SIG-M5 treated with dmso at 0.1 percent for 504 hours (cell line): ENCODE data around the gene GOLIM4.
A peak's percentile ranks its signal among the peaks of the same experiment; 100 is the strongest.
"Not testable (repeated sequence)": the region's sequence is repeated elsewhere in the genome, so short reads cannot be mapped to it uniquely, and the experiment has no call there.

Source experiments
- DNase-seq: peaks from one replicate; lab custom pipeline; 2025; ENCODE audit not compliant: unreplicated experiment; lab: John Stamatoyannopoulos, UW

GOLIM4 gene

DNA sequence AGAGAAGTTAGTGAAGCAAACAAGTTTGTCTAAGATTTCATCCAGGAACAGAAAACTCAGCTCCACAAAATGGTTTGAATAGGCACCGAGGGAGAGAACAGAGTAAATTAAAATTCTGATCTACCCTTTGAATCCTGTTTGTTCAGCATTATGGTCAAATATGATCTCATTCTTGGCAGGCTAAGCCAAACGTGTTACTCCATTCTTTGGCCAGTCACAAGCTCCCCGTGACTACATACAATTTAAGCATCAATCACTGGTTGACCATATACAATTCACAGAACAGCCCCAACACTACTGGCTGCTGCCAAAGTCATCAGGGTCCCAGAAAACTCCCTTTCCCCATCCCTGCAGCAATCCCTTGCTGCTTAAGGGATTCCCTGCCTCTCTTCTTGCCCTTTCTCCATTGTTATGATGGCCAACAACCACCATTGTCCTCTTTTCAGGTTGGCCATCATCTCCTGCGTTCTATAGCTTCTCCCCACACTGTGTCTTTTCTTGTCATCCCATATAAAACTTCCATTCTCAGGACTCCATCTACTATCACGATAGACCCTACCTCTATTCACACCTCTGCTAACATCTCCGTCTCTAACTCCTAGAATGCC is 46.3 kb downstream of the GOLIM4 start:
- DNase-seq: no peak

DNA sequence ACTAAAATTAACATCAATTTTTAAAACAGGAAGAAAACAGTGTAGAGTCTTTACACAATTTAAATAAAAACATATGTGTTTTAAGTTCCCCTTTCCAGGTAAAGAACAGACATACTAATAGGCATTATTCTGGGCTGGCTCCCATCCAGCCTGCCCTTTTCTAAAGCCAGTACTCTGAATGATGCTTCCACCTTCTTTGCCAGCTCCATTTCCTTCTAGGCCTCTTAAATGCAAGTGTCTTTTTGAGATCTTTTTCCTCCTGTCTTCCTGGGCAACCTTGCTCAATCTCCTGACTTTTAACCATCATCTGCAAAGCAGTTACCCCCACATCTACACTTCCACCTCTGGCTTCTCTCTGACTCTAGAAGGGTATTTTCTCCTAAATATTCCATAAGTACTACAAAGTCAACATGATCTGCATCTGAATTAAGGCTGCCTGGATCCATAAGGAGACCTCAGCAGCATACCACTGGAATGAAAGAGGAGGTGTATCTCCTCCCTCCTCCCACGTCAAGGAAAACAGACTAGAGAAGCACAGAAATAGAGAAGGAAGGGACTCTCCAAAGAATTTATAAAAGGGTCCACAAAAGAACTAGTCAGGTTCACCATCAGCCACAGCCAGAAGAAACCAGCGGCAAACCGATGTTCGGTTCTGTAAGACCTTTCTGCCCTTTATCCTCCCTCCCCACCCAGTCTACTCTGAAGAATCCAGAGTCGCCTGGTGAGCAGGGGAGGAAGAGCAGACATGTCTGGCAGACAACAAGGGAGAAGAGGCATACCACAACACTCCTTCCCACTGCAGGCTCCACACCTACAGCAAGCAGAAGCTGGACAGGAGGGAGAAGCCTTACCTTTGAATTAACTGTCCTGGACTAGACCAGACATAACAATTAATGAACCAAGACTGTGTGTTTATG is 47.1 kb downstream of the GOLIM4 start:
- DNase-seq: no peak

DNA sequence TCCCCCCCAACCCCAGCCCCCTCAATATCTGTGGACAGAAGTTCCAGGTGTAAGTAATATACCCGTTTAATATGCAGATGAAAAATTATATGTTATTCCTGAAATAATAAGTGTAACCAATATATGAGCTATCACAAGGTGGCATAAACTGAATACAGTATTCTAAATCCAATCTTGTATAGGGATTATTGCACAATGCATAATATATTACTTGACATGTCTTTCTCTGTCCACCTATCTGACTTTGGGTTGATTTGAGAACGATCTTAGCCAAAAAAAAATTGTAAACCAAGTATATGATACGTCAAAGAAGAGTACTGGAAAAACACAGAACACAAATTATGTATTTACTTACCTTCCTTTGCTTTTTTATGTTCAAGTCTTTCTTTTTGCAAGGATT is 47.8 kb downstream of the GOLIM4 start:
- no peak for DNase-seq

DNA sequence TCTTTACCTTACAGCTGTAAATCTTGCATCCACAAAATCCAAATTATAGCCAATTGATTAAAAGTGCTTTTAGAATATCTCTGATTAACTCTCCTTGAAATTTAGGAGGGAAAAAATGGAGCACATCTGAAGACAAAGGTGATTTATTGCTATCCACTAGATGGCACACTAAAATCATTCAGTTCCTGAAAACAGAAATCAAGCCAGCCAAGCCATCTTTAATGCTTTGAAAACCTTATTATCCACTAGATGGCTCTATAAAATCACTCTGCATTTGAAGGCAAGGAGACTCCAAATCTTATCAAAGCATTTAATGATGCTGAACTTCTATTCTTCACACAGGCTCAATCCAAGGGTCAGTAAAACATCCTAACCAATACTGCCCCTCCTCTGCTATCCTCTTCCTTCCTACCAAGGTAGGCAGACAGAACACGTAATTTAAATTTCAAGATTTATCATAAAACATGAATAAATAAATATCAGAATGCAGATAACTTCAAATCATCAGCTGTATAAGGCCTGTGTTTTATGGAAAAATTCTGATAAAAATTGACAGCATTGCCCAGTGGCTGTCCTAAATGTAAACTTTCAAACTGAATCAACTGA is 48.4 kb downstream of the GOLIM4 start:
- peak; percentile 92 for DNase-seq

DNA sequence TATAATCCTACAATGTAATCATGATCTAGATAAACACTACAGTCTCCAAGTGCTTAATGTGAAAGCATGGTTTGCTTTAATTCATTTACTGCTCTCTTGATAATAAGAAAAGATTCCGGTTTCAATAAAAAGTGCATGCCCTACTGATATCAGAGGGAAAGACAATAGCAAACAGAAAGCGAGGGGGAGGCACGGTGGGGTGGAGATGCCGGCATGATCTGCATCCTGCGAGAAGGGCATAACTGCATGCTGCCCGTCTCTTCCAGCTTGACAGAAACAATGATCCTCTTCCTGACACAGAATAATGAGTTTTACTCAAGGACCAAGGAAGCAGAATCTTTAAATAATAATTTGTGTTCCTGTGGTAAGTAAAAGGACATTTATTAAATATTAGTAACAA is 51.7 kb downstream of the GOLIM4 start:
- no peak for DNase-seq

DNA sequence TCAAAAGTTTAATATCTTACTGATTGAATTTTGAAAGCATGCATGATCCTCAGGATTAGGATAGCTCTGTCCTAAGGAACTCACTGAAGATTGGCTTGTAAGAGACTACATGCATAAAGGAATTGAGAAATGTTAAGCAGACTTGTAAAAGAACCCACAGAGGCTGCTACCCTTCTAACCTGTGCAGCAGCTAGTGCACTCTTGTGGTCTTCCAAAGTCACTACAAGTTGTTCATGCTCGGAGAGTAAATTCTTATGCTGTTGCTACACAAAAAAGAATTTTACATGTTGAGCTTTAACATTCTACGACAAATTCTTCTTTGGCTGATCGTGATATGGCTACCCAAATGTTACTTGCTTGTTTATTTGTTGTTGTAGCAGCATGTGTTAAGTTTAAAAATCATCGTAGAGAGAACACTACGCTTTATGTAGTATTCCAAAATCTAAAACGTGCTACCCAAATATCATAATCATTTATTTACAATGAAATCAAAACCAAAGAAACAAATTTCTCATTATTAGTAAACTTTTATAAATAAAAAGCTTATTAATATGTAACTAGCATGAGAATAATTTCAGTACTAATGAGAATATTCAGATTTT is 55.0 kb downstream of the GOLIM4 start:
- DNase-seq: peak; percentile 81

DNA sequence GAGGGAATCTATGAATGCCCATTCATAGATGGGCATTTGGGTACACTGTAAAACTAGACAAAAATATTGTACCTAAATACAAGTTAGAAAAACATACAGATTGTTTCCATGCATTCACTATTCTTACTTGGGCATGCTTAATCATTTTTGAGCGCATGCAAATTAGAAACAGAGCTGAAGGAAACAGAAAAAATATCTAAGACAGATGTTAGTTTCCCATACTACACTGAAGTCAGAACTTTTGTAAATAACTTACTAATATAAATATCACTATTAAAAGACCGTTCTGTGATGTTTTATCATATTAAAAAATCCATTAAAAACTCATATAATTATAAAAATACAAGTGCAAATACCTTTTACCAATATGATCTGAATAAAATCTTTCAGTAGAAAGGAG is 58.7 kb downstream of the GOLIM4 start:
- DNase-seq: no peak

DNA sequence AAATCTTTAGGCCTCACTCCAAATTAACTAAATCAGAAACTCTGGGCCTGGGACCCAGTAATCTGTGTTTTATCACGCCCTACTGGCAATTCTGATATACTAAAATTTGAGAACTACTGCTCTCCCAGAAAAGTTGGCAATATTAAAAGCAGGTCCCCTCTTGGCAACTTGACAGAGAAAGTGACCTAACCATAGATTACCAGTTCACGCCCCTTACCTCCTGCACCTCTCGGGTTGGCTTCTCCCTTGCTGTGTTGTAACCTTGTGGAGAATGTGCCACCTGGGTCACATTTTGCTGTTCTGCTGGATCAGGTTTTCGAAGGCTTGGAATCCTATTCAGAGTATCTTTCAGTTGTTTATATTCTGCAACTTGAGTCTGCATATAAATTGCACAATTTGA is 59.1 kb downstream of the GOLIM4 start:
- no peak for DNase-seq

DNA sequence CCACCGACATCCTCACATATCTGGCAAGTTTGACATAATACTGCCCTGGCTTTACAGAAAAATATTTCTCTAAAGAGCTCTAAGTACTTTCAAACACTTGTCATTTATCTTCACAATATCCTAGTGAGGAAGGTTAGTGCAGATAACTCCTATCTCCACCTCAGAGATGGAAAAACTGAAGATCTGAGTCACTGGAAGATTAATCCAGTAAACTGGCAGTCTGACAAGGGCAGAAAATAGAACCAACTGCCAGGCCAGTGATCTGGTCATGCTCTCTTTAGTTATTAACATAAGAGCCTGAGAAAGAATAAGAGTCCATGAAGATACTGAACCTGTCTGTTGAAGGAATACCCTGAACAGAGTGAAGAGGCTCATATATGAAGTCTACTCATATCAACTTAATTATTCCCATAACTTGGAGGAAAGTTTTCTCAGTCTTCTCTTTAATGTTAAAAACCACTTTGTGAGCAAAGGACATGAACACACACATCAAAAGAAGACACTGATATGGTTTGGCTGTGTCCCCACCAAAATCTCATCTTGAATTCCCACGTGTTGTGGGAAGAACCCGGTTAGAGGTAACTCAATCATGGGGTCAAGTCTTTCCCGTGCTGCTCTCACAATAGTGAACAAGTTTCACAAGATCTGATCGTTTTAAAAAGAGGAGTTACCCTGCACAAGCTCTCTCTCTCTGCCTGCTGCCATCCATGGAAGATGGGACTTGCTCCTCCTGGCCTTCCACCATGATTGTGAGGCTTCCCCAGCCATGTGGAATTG is 61.4 kb downstream of the GOLIM4 start:
- DNase-seq: no peak

DNA sequence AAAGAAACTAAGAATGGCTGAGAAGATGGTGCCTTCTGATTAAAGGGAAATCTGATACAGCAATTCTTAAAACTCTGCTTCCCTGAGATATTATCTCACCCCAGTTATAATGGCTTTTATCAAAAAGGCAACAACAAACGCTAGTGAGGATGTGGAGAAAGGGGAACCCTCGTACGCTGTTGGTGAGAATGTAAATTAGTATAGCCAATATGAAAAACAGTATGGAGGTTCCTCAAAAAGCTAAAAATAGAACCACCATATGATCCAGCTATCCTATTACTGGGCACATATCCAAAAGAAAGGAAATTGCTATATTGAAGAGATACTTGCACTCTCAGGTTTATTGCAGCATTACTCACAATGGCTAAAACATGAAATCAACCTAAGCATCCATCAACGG is 65.1 kb downstream of the GOLIM4 start:
- no peak for DNase-seq

DNA sequence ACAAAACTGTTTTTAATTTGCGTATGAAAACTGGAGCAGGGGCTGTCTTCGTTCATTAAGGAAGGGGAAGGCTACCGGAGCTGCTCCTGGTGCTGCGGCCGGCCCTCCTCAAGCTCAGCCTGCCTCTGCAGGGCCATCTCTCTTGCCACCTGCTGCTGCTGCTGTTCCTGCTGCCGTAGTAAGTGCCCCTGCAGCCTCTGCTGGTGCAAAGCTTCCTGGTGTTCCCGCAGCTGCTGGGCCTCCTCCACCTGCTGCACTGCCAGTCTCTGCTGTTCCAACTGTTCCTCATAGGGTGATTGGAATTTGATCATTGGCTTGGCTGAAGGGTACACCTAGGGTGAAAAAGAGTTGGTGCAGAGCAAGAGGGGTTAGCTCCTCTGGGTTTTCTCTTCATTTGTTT is 66.0 kb downstream of the GOLIM4 start:
- DNase-seq: no peak

DNA sequence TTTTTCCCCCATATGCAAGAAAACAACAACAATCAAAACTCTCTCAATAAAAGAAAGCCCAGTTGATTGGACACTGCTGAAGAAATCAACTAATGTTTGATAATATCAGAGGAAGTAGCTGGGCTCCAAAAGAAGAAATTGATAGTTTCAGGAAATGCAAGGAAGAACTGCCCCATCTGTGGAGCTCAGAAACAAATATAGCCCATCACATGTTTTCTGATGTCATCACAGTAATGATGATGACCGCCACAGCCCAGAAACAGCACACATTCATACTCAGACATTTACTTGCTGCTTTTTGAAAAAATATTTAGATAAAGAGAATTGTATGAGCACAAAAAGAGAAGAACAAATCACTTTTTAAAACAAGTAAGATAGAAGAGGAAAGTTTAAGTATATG is 67.6 kb downstream of the GOLIM4 start:
- DNase-seq: no peak

DNA sequence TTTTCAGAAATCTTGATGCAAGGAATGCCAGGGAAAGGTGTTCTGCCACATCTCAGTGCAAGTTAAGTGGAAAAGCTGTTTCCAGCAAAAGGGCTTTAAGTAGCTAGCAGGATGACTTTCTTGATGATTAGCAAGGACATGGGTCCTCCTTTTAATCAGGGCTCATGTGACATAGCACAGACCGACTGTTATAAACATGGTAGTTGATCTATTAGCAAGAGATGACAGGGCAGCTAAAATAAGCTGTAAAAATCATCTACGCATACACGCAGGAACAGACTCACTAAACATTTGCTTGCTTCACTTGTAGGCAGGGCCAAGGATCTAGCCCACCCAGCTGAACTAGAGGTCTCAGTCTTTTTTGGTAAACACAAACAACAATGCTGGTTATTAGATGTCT is 69.0 kb downstream of the GOLIM4 start:
- no peak for DNase-seq

DNA sequence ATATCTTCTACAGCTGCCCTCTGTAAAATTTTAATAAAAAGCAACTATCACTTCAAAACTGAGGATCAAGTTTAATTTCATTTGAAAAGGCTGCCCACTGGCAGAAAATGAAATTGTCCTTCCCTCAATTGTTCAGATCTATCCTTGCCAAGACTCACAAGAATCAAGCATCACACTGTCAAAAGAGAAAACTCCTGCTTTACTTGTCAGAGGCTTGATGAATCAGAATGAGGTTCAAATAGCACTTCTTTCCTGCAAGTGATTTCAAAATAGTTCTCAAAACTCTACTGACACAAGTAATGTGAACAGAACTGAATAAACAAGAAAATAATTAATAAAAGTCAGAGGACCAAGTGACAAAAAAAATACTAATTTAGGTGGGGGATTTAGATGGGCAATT is 70.6 kb downstream of the GOLIM4 start:
- DNase-seq: no peak

DNA sequence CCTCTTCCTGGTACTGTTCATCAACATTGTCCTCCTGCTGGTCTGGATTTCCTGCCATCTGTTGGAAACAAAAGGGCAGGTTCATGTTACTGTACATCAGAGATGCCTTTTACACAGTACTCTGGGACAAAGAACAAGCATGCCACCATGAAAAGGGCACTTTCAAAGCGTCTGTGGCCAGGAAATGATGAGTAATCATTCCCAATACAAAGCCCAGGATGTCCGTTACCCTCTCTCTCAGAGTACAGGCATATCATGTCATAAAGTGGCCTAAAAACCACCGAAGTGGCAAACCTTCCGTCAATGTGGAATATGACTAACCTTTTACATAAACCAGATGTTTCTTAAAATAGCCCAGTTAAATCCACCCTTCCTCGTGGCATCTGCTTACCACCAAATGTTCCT is 71.2 kb downstream of the GOLIM4 start:
- peak; percentile 44 for DNase-seq

DNA sequence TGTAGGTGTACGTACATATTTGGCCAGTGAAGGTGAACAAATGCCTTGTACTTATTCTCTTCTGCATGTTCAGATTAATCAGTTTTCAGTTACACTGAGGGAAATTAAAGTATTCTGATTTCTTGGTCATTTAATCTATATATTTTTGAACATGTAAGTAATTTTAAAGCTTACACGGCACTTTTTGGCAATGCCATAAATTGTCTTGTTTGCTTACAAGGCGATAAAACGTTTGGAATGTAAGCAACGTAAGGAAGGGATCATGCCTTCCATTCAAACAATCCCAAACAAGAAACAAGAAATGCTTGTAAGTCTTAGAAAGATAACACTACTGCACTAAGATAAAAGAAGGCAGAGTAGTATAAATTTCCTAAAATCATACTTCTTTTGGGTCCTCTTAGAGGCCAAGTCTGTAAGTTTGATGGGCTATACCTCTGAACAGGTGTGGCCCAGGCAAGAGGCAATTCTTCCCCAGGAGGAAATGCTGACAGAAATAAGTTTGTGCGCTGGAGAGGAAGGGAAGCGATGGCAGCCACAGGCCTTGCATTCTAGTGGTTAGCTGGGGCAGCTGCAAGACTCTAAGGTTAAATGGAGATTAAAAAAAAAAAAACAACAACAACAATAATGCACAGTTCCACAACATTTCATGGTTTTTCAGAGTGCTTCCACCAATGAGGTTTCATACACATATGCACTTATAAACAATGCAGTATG is 73.8 kb downstream of the GOLIM4 start:
- no peak for DNase-seq

DNA sequence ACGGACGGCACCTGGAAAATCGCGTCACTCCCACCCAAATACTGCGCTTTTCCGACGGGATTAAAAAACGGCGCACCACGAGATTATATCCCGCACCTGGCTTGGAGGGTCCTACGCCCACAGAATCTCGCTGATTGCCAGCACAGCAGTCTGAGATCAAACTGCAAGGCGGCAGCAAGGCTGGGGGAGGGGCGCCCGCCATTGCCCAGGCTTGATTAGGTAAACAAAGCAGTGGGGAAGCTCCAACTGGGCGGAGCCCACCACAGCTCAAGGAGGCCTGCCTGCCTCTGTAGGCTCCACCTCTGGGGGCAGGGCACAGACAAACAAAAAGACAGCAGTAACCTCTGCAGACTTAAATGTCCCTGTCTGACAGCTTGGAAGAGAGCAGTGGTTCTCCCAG is 84.4 kb downstream of the GOLIM4 start:
- not testable (repeated sequence) for DNase-seq

DNA sequence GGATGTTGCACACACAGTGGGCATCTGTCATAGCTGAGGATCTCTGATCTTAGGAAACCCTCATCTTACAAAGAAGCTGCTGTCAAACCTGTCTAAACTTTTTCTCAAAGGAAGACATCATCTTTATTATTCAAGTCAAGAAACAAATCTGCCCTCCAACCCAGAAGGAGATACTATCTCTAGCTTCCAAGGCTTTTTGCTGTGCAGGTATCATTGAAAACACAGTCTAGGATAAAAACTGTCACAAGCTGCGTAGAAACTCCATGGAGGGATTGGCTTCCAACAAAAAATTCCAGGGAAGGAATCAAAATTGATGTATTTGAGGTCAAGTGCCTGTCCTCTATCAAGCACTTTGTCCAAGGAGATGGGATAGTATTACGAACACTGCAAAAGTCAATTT is 89.1 kb downstream of the GOLIM4 start:
- DNase-seq: no peak

DNA sequence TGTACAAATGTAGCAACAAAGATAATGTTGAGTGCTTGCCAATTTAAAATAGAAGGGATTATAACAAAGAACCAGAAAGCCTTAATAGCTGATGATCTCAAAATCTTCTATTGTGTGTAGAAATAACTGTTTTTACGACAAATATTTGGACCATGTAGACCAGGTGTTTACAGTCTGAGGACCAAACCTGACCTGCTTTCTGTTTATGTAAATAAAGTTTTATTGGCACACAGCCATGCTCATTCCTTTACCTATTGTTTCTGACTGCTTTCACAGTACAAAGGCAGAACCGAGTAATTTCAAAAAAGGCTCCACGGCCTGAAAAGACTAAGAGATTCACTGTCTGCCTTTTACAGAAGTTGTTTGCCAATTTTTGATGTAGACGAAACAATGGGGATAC is 91.8 kb downstream of the GOLIM4 start:
- no peak for DNase-seq

DNA sequence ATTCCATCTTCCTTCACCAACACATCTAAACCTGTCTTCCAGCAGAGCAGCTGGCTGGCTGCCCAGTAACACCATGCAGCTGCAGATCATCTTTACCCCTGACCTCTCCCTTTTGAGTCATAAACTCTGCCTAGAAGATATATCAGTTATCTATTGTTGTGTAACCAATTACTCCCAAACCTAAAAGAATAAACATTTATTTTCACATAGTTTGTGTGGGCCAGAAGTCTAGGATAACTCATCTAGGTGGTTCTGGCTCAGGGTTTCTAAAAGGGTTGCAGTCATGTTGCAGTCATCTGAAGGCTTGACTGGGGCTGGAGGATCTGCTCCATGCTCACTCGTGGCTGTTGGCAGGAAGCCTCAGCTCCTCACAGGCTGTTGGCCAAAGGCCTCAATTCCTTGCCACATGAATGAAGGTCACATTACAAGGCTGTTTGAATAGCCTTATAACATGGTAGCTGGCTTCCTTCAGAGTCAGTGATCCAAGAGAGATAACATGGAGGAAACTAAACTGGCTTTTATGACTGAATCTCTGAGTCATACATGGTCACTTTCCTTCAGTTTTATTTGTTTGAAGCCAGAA is 92.8 kb downstream of the GOLIM4 start:
- DNase-seq: no peak
